Non-pigmented ciliary epithelial cell (primary cell): ENCODE measurements around the gene PCDHGA10.
"Not testable (repeated sequence)": the region's sequence is repeated elsewhere in the genome, so short reads cannot be mapped to it uniquely, and the experiment has no call there.

Source experiments
- DNase-seq: peaks from one replicate; pipeline ENCODE4 v3.0.0-alpha.2; 2010; ENCODE audit warnings: low read depth

Gene PCDHGA10

DNA sequence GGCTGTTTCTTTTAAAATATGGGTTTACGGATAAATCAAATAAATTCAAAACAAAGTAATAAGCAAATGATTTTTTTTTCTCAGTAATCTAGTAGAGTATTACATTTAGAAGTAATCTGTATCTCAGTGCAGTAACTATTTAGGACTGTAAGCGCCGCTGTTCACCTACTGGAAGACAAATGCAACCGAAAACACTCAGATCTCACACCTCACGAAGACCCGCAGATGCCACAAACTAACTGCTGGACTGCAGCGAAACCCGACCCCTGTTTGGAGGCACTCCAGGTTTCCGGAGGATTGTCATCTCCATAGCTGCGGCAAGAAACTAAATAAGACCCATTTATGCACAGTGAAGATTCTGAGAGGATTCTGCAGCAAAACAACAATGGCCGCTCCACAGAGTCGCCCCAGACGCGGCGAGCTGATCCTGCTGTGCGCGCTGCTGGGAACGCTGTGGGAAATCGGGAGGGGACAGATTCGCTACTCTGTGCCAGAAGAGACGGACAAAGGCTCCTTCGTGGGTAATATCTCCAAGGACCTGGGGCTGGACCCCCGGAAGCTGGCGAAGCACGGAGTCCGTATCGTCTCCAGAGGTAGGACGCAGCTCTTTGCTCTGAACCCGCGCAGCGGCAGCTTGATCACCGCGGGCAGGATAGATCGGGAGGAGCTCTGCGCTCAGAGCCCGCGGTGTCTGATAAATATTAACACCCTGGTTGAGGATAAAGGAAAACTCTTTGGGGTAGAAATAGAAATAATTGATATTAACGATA lies 20.2 kb upstream of the PCDHGA10 start, which contains the start of gene PCDHGA8:
TSS of gene PCDHGA8 (plus strand) at position 205 of the 770 bp plus-strand sequence. CDS start at position 386, 181 bp downstream.
- no peak for DNase-seq

DNA sequence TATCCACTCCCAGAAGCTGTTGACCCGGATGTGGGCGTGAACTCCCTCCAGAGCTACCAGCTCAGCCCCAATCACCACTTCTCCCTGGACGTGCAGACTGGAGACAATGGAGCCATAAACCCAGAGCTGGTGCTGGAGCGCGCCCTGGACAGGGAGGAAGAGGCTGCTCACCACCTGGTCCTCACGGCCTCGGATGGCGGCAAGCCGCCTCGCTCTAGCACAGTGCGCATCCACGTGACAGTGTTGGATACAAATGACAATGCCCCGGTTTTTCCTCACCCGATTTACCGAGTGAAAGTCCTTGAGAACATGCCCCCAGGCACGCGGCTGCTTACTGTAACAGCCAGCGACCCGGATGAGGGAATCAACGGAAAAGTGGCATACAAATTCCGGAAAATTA lies 19.5 kb upstream of the PCDHGA10 start:
- DNase-seq: no peak

DNA sequence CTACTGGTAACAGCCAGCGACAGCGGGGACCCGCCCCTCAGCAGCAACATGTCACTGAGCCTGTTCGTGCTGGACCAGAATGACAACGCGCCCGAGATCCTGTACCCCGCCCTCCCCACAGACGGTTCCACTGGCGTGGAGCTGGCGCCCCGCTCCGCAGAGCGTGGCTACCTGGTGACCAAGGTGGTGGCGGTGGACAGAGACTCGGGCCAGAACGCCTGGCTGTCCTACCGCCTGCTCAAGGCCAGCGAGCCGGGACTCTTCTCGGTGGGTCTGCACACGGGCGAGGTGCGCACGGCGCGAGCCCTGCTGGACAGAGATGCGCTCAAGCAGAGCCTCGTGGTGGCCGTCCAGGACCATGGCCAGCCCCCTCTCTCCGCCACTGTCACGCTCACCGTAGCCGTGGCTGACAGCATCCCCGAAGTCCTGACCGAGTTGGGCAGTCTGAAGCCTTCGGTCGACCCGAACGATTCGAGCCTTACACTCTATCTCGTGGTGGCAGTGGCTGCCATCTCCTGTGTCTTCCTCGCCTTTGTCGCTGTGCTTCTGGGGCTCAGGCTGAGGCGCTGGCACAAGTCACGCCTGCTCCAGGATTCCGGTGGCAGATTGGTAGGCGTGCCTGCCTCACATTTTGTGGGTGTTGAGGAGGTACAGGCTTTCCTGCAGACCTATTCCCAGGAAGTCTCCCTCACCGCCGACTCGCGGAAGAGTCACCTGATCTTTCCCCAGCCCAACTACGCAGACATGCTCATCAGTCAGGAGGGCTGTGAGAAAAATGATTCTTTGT lies 18.2 kb upstream of the PCDHGA10 start:
- DNase-seq: not testable (repeated sequence)

DNA sequence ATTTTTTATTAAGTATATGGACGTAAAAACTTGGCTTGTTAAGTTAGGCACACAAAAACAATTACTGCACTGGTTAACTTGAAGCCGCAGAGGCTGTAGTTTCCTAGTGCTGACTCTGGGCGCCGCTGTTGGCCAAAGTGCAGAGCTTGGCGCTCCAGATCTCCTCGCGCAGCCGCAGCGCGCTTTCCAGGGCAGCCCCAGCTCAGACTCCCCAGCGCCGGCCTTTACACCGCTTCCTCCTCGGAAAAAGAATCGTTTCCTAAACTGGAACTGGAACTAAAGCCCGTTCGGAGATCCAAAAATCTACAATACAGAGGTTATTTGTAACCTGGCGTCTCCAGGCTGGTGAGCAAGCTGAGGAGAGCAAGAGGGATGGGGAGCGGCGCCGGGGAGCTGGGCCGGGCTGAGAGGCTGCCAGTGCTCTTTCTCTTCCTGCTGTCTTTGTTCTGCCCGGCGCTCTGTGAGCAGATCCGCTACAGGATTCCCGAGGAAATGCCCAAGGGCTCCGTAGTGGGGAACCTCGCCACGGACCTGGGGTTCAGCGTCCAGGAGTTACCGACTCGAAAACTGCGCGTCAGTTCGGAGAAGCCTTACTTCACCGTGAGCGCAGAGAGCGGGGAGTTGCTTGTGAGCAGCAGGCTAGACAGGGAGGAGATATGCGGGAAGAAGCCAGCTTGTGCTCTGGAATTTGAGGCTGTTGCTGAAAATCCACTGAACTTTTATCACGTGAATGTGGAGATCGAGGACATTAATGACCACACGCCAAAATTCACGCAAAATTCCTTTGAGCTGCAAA lies 14.8 kb upstream of the PCDHGA10 start, which contains the start of gene PCDHGB5:
TSS of gene PCDHGB5 (plus strand) at position 192 of the 796 bp plus-strand sequence. CDS start at position 373, 181 bp downstream.
- DNase-seq: not testable (repeated sequence)

DNA sequence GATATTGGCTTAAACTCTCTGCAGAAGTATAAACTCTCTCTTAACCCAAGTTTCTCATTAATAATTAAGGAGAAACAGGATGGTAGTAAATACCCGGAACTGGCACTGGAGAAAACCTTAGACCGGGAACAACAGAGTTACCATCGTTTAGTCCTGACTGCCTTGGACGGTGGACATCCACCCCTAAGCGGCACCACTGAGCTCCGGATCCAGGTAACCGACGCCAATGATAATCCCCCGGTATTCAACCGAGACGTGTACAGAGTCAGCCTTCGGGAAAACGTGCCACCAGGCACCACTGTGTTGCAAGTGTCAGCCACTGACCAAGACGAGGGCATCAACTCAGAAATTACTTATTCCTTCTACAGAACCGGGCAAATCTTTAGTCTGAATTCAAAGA lies 14.2 kb upstream of the PCDHGA10 start:
- DNase-seq: no peak

DNA sequence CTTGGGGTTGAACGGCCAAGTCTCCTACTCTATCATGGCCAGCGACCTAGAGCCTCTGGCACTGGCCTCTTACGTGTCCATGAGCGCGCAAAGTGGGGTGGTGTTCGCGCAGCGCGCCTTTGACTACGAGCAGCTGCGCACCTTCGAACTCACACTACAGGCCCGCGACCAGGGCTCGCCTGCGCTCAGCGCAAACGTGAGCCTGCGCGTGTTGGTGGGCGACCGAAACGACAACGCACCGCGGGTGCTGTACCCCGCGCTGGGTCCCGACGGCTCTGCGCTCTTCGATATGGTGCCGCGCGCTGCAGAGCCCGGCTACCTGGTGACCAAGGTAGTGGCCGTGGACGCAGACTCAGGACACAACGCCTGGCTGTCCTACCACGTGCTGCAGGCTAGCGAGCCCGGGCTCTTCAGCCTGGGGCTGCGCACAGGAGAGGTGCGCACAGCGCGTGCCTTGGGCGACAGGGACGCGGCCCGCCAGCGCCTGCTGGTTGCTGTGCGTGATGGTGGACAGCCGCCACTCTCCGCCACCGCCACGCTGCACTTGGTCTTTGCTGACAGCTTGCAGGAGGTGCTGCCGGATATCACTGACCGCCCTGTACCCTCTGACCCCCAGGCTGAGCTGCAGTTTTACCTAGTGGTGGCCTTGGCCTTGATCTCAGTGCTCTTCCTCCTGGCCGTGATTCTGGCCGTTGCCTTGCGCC lies 13.1 kb upstream of the PCDHGA10 start:
- DNase-seq: no peak

DNA sequence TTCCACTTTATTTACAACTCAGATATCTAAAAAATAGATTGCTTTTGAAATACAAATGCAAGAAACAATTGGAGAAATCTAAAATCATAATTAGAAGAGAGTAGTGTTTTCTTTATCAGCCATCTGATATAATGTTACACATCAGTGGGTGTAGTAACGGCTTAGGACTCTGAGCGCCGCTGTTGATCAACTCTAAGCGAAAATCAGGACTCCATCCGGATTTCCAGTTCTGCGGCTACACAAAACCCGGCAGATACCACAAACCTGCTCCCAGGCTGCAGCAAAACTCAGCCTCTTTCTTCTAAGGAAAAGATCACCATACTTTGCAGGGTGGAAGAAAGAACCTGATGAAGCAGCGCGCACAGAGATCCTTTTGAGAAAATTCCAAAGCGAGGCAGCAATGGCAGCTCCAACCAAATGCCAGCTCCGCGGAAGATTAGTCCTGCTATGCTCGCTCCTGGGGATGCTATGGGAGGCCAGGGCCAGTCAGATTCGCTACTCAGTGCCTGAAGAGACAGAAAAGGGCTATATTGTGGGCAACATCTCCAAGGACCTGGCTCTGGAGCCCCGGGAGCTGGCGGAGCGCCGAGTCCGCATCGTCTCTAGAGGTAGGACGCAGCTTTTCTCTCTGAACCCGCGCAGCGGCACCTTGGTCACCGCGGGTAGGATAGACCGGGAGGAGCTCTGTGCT lies 10.1 kb upstream of the PCDHGA10 start, which contains the start of gene PCDHGA9:
TSS of gene PCDHGA9 (plus strand) at position 226 of the 691 bp plus-strand sequence. CDS start at position 401, 175 bp downstream.
- DNase-seq: no peak

DNA sequence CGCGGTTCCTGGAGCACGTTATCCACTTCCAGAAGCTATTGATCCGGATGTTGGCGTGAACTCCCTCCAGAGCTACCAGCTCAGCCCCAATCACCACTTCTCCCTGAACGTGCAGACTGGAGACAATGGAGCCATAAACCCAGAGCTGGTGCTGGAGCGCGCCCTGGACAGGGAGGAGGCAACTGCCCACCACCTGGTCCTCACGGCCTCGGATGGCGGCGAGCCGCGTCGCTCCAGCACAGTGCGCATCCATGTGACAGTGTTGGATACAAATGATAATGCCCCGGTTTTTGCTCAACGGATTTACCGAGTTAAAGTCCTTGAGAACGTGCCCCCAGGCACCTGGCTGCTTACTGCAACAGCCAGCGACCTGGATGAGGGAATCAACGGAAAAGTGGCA lies 9.4 kb upstream of the PCDHGA10 start:
- no peak for DNase-seq

DNA sequence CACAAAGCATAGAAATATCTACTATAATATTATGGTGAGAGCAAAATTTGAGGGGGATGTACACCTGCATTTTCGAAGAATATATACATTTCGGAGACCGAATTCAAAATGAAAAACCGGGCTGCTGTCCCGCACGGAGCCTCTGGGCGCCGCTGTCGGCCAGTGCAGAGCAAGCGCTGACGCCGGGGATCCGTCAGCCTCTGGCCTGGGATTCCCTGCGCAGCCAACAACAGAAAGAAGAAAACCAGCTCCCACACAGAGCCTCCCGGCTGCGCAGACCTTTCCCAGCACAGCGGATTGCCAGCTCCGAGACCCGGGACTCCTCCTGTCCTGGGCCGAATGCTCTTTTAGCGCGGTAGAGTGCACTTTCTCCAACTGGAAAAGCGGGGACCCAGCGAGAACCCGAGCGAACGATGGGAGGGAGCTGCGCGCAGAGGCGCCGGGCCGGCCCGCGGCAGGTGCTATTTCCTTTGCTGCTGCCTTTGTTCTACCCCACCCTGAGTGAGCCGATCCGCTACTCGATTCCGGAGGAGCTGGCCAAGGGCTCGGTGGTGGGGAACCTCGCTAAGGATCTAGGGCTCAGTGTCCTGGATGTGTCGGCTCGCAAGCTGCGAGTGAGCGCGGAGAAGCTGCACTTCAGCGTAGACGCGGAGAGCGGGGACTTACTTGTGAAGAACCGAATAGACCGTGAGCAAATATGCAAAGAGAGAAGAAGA lies 4.8 kb upstream of the PCDHGA10 start, which contains the start of gene PCDHGB6:
TSS of gene PCDHGB6 (plus strand) at position 232 of the 716 bp plus-strand sequence. CDS start at position 414, 182 bp downstream.
- not testable (repeated sequence) for DNase-seq

DNA sequence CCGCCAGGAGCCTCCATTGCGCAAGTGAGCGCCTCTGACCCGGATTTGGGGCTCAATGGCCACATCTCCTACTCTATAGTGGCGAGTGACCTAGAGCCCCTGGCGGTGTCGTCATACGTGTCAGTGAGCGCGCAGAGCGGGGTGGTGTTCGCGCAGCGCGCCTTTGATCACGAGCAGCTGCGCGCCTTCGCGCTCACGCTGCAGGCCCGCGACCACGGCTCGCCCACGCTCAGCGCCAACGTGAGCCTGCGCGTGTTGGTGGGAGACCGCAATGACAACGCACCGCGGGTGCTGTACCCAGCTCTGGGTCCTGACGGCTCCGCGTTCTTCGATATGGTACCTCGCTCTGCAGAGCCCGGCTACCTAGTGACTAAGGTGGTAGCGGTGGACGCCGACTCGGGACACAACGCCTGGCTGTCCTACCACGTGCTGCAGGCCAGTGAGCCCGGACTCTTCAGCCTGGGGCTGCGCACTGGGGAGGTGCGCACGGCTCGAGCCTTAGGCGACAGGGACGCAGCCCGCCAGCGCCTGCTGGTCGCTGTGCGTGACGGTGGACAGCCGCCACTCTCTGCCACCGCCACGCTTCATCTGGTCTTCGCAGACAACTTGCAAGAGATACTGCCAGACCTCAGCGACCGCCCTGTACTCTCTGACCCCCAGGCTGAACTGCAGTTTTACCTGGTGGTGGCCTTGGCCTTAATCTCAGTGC lies 3.0 kb upstream of the PCDHGA10 start:
- no peak for DNase-seq

DNA sequence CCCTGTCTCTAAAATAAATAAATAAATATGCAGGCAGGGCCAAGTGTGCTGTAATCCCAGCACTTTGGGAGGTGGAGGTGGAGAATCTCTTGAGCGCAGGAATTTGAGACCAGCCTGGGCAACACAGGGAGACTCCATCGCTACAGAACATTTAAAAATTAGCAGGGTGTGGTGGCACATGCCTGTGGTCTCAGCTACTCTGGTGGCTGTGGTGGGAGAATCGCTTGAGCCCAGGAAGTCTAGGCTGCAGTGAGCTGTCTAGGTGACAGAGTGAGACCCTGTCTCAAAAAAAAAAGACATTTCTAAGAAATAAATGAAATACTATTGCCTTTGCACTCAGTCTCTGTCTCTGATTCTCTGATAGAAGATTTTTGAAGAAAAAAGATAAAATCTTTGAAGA lies 1.2 kb upstream of the PCDHGA10 start:
- DNase-seq: no peak

DNA sequence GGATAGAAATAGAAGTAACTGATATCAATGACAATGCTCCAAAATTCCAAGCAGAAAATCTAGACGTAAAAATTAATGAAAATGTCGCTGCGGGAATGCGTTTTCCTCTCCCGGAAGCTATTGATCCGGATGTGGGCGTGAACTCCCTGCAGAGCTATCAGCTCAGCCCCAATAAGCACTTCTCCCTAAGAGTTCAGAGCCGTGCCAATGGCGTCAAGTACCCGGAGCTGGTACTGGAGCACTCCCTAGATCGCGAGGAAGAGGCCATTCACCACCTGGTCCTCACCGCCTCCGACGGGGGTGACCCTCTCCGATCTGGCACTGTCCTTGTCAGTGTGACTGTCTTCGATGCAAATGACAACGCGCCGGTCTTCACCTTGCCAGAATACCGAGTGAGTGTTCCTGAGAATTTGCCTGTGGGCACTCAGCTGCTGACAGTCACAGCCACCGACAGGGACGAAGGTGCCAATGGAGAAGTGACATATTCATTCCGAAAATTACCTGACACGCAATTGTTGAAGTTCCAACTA lies 818 bp downstream of the PCDHGA10 start:
- DNase-seq: no peak

DNA sequence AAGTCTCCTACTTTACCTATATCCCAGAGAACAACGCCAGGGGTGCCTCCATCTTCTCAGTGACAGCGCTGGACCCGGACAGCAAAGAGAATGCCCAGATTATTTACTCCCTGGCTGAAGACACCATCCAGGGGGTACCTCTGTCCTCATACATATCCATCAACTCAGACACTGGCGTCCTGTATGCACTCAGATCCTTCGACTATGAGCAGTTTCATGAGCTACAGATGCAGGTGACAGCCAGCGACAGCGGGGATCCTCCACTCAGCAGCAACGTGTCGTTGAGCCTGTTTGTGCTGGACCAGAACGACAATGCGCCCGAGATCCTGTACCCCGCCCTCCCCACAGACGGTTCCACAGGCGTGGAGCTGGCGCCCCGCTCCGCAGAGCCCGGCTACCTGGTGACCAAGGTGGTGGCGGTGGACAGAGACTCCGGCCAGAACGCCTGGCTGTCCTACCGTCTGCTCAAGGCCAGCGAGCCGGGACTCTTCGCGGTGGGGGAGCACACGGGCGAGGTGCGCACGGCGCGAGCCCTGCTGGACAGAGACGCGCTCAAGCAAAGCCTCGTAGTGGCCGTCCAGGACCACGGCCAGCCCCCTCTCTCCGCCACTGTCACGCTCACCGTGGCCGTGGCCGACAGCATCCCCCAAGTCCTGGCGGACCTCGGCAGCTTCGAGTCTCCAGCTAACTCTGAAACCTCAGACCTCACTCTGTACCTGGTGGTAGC lies 1.9 kb downstream of the PCDHGA10 start:
- DNase-seq: not testable (repeated sequence)

DNA sequence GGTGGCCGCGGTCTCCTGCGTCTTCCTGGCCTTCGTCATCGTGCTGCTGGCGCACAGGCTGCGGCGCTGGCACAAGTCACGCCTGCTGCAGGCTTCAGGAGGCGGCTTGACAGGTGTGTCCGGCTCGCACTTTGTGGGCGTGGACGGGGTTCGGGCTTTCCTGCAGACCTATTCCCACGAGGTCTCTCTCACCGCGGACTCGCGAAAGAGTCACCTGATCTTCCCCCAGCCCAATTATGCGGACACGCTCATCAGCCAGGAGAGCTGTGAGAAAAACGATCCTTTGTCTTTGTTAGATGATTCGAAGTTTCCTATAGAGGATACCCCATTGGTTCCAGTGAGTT lies 2.5 kb downstream of the PCDHGA10 start:
- DNase-seq: not testable (repeated sequence)

DNA sequence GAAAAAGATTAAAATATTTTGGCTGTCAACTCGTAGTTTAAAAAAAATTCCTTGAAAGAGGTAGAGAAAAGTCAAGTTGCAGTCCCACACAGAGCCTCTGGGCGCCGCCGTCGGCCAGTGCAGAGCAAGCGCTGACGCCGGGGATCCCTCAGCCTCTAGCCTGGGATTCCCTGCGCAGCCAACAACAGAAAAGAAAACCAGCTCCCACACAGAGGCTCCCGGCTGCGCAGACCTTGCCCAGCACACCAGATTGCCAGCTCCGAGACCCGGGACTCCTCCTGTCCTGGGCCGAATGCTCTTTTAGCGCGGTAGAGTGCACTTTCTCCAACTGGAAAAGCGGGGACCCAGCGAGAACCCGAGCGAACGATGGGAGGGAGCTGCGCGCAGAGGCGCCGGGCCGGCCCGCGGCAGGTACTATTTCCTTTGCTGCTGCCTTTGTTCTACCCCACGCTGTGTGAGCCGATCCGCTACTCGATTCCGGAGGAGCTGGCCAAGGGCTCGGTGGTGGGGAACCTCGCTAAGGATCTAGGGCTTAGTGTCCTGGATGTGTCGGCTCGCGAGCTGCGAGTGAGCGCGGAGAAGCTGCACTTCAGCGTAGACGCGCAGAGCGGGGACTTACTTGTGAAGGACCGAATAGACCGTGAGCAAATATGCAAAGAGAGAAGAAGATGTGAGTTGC lies 4.8 kb downstream of the PCDHGA10 start, which contains the start of gene PCDHGB7:
TSS of gene PCDHGB7 (plus strand) at position 184 of the 679 bp plus-strand sequence. CDS start at position 367, 183 bp downstream.
- not testable (repeated sequence) for DNase-seq

DNA sequence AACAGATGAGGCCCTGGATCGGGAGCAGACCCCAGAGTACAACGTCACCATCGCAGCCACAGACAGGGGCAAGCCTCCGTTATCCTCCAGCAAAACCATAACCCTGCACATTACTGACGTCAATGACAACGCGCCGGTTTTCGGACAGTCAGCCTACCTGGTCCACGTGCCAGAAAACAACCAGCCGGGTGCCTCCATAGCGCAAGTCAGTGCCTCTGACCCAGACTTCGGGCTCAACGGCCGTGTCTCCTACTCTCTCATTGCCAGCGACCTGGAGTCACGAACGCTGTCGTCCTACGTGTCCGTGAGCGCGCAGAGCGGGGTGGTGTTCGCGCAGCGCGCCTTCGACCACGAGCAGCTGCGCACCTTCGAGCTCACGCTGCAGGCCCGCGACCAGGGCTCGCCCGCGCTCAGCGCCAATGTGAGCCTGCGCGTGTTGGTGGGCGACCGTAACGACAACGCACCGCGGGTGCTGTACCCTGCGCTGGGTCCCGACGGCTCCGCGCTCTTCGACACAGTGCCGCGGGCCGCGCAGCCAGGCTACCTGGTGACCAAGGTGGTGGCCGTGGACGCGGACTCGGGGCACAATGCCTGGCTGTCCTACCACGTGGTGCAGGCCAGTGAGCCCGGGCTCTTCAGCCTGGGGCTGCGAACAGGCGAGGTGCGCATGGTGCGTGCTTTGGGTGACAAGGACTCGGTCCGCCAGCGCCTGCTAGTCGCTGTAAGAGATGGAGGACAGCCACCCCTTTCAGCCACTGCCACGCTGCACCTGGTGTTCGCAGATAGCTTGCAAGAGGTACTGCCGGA lies 6.5 kb downstream of the PCDHGA10 start:
- DNase-seq: no peak
